ENCODE measurements around the gene MMD. TPM values are rescaled to one million over a fixed set of nuclear protein-coding genes. Genes with fewer than 3 reads are reported as not detected.
A peak's percentile ranks its signal among the peaks of the same experiment; 100 is the strongest.
"Not testable (repeated sequence)": the region's sequence is repeated elsewhere in the genome, so short reads cannot be mapped to it uniquely, and the experiment has no call there.

The MMD gene
- total and polyA plus RNA-seq, 5 donors, result 10.3 to 19.0 (median 10.8) TPM

GRCh38 chr17:55453839-55454557, 32.4 kb upstream of the MMD start:
- Histone ChIP-seq H3K4me3 (ENCODE audit: low read length) (no peak overlapping the region), H3K9me3 (ENCODE audit: control insufficient read depth, low read length) (no peaks in the 10 kb centered on the region), H3K4me1 (ENCODE audit: control insufficient read depth, insufficient read depth, low read length) (peaks cover 1% of the 10 kb centered on the region), H3K27me3 (ENCODE audit: control insufficient read depth, insufficient read depth) (no peaks in the 10 kb centered on the region), H3K27ac (ENCODE audit: low read length) (no peak overlapping the region)
- ATAC-seq, result peak in 1 of 2 donors; percentile 38
- intact Hi-C loops (cut with DNase I), result no loop called here
- 41% methylated on average over 6 of the region's 6 CpGs for WGBS
- no peak for DNase-seq

GRCh38 chr17:55452139-55452790, 30.6 kb upstream of the MMD start:
- H3K27ac ChIP-seq (ENCODE audit: low read length), result no peak overlapping the region
- DNase-seq, result peak in 1 of 3 donors; percentile 37
- no peaks in the 10 kb centered on the region for H3K27me3 ChIP-seq (ENCODE audit: control insufficient read depth, insufficient read depth)
- WGBS, result 35% methylated on average over 5 of the region's 5 CpGs
- no peak overlapping the region for H3K4me3 ChIP-seq (ENCODE audit: low read length)
- H3K9me3 ChIP-seq (ENCODE audit: control insufficient read depth, low read length), result no peaks in the 10 kb centered on the region
- ATAC-seq, result peak; percentile 59 to 90
- intact Hi-C loops (cut with DNase I), result no loop called here
- H3K4me1 ChIP-seq (ENCODE audit: control insufficient read depth, insufficient read depth, low read length), result peaks cover 1% of the 10 kb centered on the region

GRCh38 chr17:55451758-55452138, 30.1 kb upstream of the MMD start:
- Histone ChIP-seq H3K4me1 (ENCODE audit: control insufficient read depth, insufficient read depth, low read length) (peaks cover 1% of the 10 kb centered on the region), H3K27me3 (ENCODE audit: control insufficient read depth, insufficient read depth) (no peaks in the 10 kb centered on the region), H3K9me3 (ENCODE audit: control insufficient read depth, low read length) (no peaks in the 10 kb centered on the region), H3K4me3 (ENCODE audit: low read length) (no peak overlapping the region), H3K27ac (ENCODE audit: low read length) (no peak overlapping the region)
- no peak for DNase-seq
- intact Hi-C loops (cut with DNase I), result no loop called here
- WGBS, result 99% methylated on average over 2 of the region's 2 CpGs
- no peak for ATAC-seq

- DNase-seq (no peak), ATAC-seq (peak in 1 of 2 donors; percentile 45)
- intact Hi-C loops (cut with DNase I), result no loop called here
- Histone ChIP-seq H3K27me3 (ENCODE audit: control insufficient read depth, insufficient read depth) (no peaks in the 10 kb centered on the region), H3K4me3 (ENCODE audit: low read length) (no peak overlapping the region), H3K4me1 (ENCODE audit: control insufficient read depth, insufficient read depth, low read length) (peaks cover 1% of the 10 kb centered on the region), H3K27ac (ENCODE audit: low read length) (no peak overlapping the region), H3K9me3 (ENCODE audit: control insufficient read depth, low read length) (no peaks in the 10 kb centered on the region)
- WGBS, result 43% methylated on average over 1 of the region's 1 CpG
These were observed 29.6 kb upstream of the MMD start for GRCh38 chr17:55451203-55451641.

- 81% methylated on average over 7 of the region's 7 CpGs for WGBS
- Histone ChIP-seq H3K4me3 (ENCODE audit: low read length) (no peak overlapping the region), H3K9me3 (ENCODE audit: control insufficient read depth, low read length) (no peaks in the 10 kb centered on the region), H3K27me3 (ENCODE audit: control insufficient read depth, insufficient read depth) (no peaks in the 10 kb centered on the region), H3K4me1 (ENCODE audit: control insufficient read depth, insufficient read depth, low read length) (peaks cover 1% of the 10 kb centered on the region), H3K27ac (ENCODE audit: low read length) (no peak overlapping the region)
- ATAC-seq, result no peak
- no peak for DNase-seq
- intact Hi-C loops (cut with DNase I), result no loop called here
These were observed 28.7 kb upstream of the MMD start for GRCh38 chr17:55450232-55450825.

- ATAC-seq (no peak), DNase-seq (no peak)
- no peaks in the 10 kb centered on the region for H3K27me3 ChIP-seq (ENCODE audit: control insufficient read depth, insufficient read depth)
- H3K9me3 ChIP-seq (ENCODE audit: control insufficient read depth, low read length), result no peaks in the 10 kb centered on the region
- 56% methylated on average over 4 of the region's 4 CpGs for WGBS
- peaks cover 1% of the 10 kb centered on the region for H3K4me1 ChIP-seq (ENCODE audit: control insufficient read depth, insufficient read depth, low read length)
- H3K4me3 ChIP-seq (ENCODE audit: low read length), result no peak overlapping the region
- intact Hi-C loops (cut with DNase I), result no loop called here
- no peak overlapping the region for H3K27ac ChIP-seq (ENCODE audit: low read length)
These were observed 27.0 kb upstream of the MMD start for GRCh38 chr17:55448681-55449080.

GRCh38 chr17:55446581-55447205, 25.1 kb upstream of the MMD start:
- Histone ChIP-seq H3K4me3 (ENCODE audit: low read length) (no peak overlapping the region), H3K9me3 (ENCODE audit: control insufficient read depth, low read length) (no peaks in the 10 kb centered on the region), H3K4me1 (ENCODE audit: control insufficient read depth, insufficient read depth, low read length) (peaks cover 1% of the 10 kb centered on the region), H3K27me3 (ENCODE audit: control insufficient read depth, insufficient read depth) (no peaks in the 10 kb centered on the region), H3K27ac (ENCODE audit: low read length) (no peak overlapping the region)
- WGBS, result 62% methylated on average over 4 of the region's 4 CpGs
- intact Hi-C loops (cut with DNase I), result no loop called here
- DNase-seq (no peak), ATAC-seq (no peak)

GRCh38 chr17:55446004-55446403, 24.4 kb upstream of the MMD start:
- 91% methylated on average over 4 of the region's 4 CpGs for WGBS
- H3K4me3 ChIP-seq (ENCODE audit: low read length); H3K27ac ChIP-seq (ENCODE audit: low read length); intact Hi-C loops (cut with DNase I); H3K9me3 ChIP-seq (ENCODE audit: control insufficient read depth, low read length); H3K27me3 ChIP-seq (ENCODE audit: control insufficient read depth, insufficient read depth); H3K4me1 ChIP-seq (ENCODE audit: control insufficient read depth, insufficient read depth, low read length): not testable (repeated sequence)
- ATAC-seq (peak in 1 of 2 donors; percentile 43), DNase-seq (peak in 1 of 3 donors; percentile 33)

GRCh38 chr17:55444471-55445441, 23.1 kb upstream of the MMD start:
- Histone ChIP-seq H3K27ac (ENCODE audit: low read length) (no peak overlapping the region), H3K4me1 (ENCODE audit: control insufficient read depth, insufficient read depth, low read length) (peaks cover 1% of the 10 kb centered on the region), H3K4me3 (ENCODE audit: low read length) (no peak overlapping the region), H3K9me3 (ENCODE audit: control insufficient read depth, low read length) (no peaks in the 10 kb centered on the region), H3K27me3 (ENCODE audit: control insufficient read depth, insufficient read depth) (no peaks in the 10 kb centered on the region)
- 56% methylated on average over 6 of the region's 6 CpGs for WGBS
- ATAC-seq, result no peak
- intact Hi-C loops (cut with DNase I), result no loop called here
- DNase-seq, result no peak

GRCh38 chr17:55443904-55444303, 22.3 kb upstream of the MMD start:
- Histone ChIP-seq H3K9me3 (ENCODE audit: control insufficient read depth, low read length) (no peaks in the 10 kb centered on the region), H3K27ac (ENCODE audit: low read length) (no peak overlapping the region), H3K4me1 (ENCODE audit: control insufficient read depth, insufficient read depth, low read length) (no peaks in the 10 kb centered on the region), H3K4me3 (ENCODE audit: low read length) (no peak overlapping the region), H3K27me3 (ENCODE audit: control insufficient read depth, insufficient read depth) (no peaks in the 10 kb centered on the region)
- no peak for ATAC-seq
- intact Hi-C loops (cut with DNase I), result no loop called here
- WGBS, result 92% methylated on average over 10 of the region's 10 CpGs
- DNase-seq, result no peak
